C4-2B (cell line): Measurements from ENCODE around the gene TMEM116.
"Not testable (repeated sequence)": the region's sequence is repeated elsewhere in the genome, so short reads cannot be mapped to it uniquely, and the experiment has no call there.

Source experiments
- CTCF ChIP-seq: fragments of 450-650 bp; conservative IDR thresholded peaks from 2 replicates; pipeline ENCODE4 v1.5.1; 2017; ENCODE audit warnings: mild to moderate bottlenecking
- ZFX ChIP-seq: fragments of 450-650 bp; IDR thresholded peaks from 2 replicates; pipeline ENCODE4 v1.6.1; 2017

GRCh38 chr12:111999129-111999528, 13.8 kb downstream of the TMEM116 start:
- TF ChIP-seq CTCF, ZFX: not testable (repeated sequence)
